Caco-2 (cell line): ENCODE data around the gene HS6ST2. TPM values are rescaled to one million over a fixed set of nuclear protein-coding genes. Genes with fewer than 3 reads are reported as not detected.

Experiments used
- BruUV-seq: library from RNA; stranded (reverse); fragments of 400-500 nt; replicated peaks from 2 replicates; lab custom pipeline; 2021; lab: Mats Ljungman, UMichigan
- CTCF ChIA-PET: fragments of 300-600 bp; sonication (Branson Sonifier 250); formaldehyde crosslinking; loops from one replicate; lab custom pipeline; 2022; ENCODE audit warnings: antibody characterized with exemption; lab: Charles Lee
- POLR2A ChIA-PET: fragments of 300-600 bp; sonication (Branson Sonifier 250); formaldehyde crosslinking; loops from one replicate; lab custom pipeline; 2022; ENCODE audit warnings: antibody characterized with exemption; lab: Charles Lee
- DNase-seq, 2 experiments: peaks; one replicate each; pipeline versions ENCODE4 v3.0.0 to v3.0.0-alpha.2; 2020 to 2022
- H3K27me3 ChIP-seq: replicated peaks from 2 replicates; pipeline ENCODE4 v1.6.0; 2011; ENCODE audit warnings: low read length; ENCODE audit not compliant: control insufficient read depth, insufficient read depth
- H3K36me3 ChIP-seq: 2 replicates; pipeline ENCODE4 v1.5.1; 2011; ENCODE audit warnings: low read length; ENCODE audit not compliant: control insufficient read depth, insufficient read depth
- H3K4me1 ChIP-seq: fragments of 250-450 bp; sonication (Bioruptor Pico); 2 replicates; pipeline ENCODE4 v1.5.1; 2020; ENCODE audit warnings: mild to moderate bottlenecking
- H3K4me3 ChIP-seq: 2 replicates; pipeline ENCODE4 v1.5.1; 2011; ENCODE audit warnings: low read depth, mild to moderate bottlenecking, control low read depth, low read length
- H3K9me3 ChIP-seq: fragments of 250-450 bp; sonication (Bioruptor Pico); 2 replicates; pipeline ENCODE4 v1.5.1; 2020; ENCODE audit warnings: mild to moderate bottlenecking, moderate library complexity
- H3K27ac Mint-ChIP-seq: one replicate; pipeline ENCODE4 v1.8.0; 2022; ENCODE audit warnings: mixed read lengths; ENCODE audit not compliant: unreplicated experiment
- H3K27me3 Mint-ChIP-seq: one replicate; pipeline ENCODE4 v1.8.0; 2022; ENCODE audit warnings: mixed read lengths; ENCODE audit not compliant: insufficient read depth, unreplicated experiment
- H3K36me3 Mint-ChIP-seq: one replicate; pipeline ENCODE4 v1.8.0; 2022; ENCODE audit warnings: mild to moderate bottlenecking, mixed read lengths; ENCODE audit not compliant: insufficient read depth, unreplicated experiment
- H3K4me1 Mint-ChIP-seq: one replicate; pipeline ENCODE4 v1.8.0; 2022; ENCODE audit warnings: low read depth, mixed read lengths; ENCODE audit not compliant: unreplicated experiment
- H3K4me3 Mint-ChIP-seq: one replicate; pipeline ENCODE4 v1.8.0; 2022; ENCODE audit warnings: mild to moderate bottlenecking, moderate library complexity, mixed read lengths; ENCODE audit not compliant: unreplicated experiment
- H3K9me3 Mint-ChIP-seq: one replicate; pipeline ENCODE4 v1.8.0; 2022; ENCODE audit warnings: mixed read lengths; ENCODE audit not compliant: unreplicated experiment
- CTCF ChIP-seq, 2 experiments: fragments of 200-600 bp in 1 of 2; IDR thresholded peaks; 1 replicate in 1 of 2; 2 replicates in 1 of 2; pipeline versions ENCODE4 v1.5.1 to v1.8.0; 2011 to 2022; ENCODE audit warnings: antibody characterized with exemption in 1 of 2, control low read depth in 1 of 2, inconsistent platforms in 1 of 2, low read depth in 1 of 2, low read length in 1 of 2, mild to moderate bottlenecking in 1 of 2, moderate library complexity in 1 of 2; ENCODE audit not compliant: insufficient read depth in 1 of 2, severe bottlenecking in 1 of 2, unreplicated experiment in 1 of 2
- intact Hi-C: fragments of 100-400 bp; cut with micrococcal nuclease; formaldehyde crosslinking; loops from one replicate; pipeline ENCODE4 v1.10.0; 2022; ENCODE audit not compliant: unreplicated experiment
- total RNA-seq: library from RNA; stranded (reverse); gene quantifications from 2 replicates; pipeline ENCODE4 v1.2.3, GENCODE V29; 2022

HS6ST2 gene
- total RNA-seq, 1 experiment from 2014 or later, result 34.9 TPM

GRCh38 chrX:132623942-132624341 lies 334.5 kb downstream of the HS6ST2 start:
- no peaks in the 10 kb centered on the region for H3K36me3 Mint-ChIP-seq
- H3K4me3 ChIP-seq, result no peak overlapping the region
- H3K4me1 ChIP-seq, result no peaks in the 10 kb centered on the region
- no TSS peak for BruUV-seq
- no peak overlapping the region for H3K27ac Mint-ChIP-seq
- H3K36me3 ChIP-seq, result no peaks in the 10 kb centered on the region
- intact Hi-C loops, result no loop called here
- TF ChIP-seq CTCF (IDR thresholded peaks at IDR 0.05; ENCODE audit: insufficient read depth in 1 of 2, low read depth in 1 of 2, low read length in 1 of 2, severe bottlenecking in 1 of 2, unreplicated experiment in 1 of 2), result no peak
- ChIA-PET CTCF (no interaction called here), POLR2A (no interaction called here)
- H3K27me3 Mint-ChIP-seq, result no peaks in the 10 kb centered on the region
- H3K4me3 Mint-ChIP-seq, result no peak overlapping the region
- H3K4me1 Mint-ChIP-seq, result no peaks in the 10 kb centered on the region
- no peaks in the 10 kb centered on the region for H3K9me3 ChIP-seq
- H3K27me3 ChIP-seq, result no peaks in the 10 kb centered on the region
- H3K9me3 Mint-ChIP-seq, result no peaks in the 10 kb centered on the region
- no peak for DNase-seq

- H3K4me1 Mint-ChIP-seq, result no peaks in the 10 kb centered on the region
- intact Hi-C loops, result no loop called here
- Histone ChIP-seq H3K9me3 (no peaks in the 10 kb centered on the region), H3K36me3 (no peaks in the 10 kb centered on the region), H3K27me3 (no peaks in the 10 kb centered on the region), H3K4me1 (no peaks in the 10 kb centered on the region), H3K4me3 (no peak overlapping the region)
- H3K27ac Mint-ChIP-seq, result no peak overlapping the region
- no peak for DNase-seq
- CTCF ChIA-PET, result no interaction called here
- POLR2A ChIA-PET, result no interaction called here
- no TSS peak for BruUV-seq
- no peaks in the 10 kb centered on the region for H3K9me3 Mint-ChIP-seq
- no peak for TF ChIP-seq CTCF (IDR thresholded peaks at IDR 0.05; ENCODE audit: insufficient read depth in 1 of 2, low read depth in 1 of 2, low read length in 1 of 2, severe bottlenecking in 1 of 2, unreplicated experiment in 1 of 2)
- no peaks in the 10 kb centered on the region for H3K27me3 Mint-ChIP-seq
- H3K4me3 Mint-ChIP-seq, result no peak overlapping the region
- no peaks in the 10 kb centered on the region for H3K36me3 Mint-ChIP-seq
Measured at GRCh38 chrX:132623300-132623699, 335.1 kb downstream of the HS6ST2 start.

- BruUV-seq, result no TSS peak
- Mint-ChIP-seq H3K4me3 (no peak overlapping the region), H3K9me3 (no peaks in the 10 kb centered on the region), H3K27ac (no peak overlapping the region), H3K36me3 (no peaks in the 10 kb centered on the region), H3K27me3 (no peaks in the 10 kb centered on the region), H3K4me1 (no peaks in the 10 kb centered on the region)
- Histone ChIP-seq H3K4me3 (no peak overlapping the region), H3K4me1 (no peaks in the 10 kb centered on the region), H3K27me3 (no peaks in the 10 kb centered on the region), H3K36me3 (no peaks in the 10 kb centered on the region), H3K9me3 (no peaks in the 10 kb centered on the region)
- TF ChIP-seq CTCF (IDR thresholded peaks at IDR 0.05; ENCODE audit: insufficient read depth in 1 of 2, low read depth in 1 of 2, low read length in 1 of 2, severe bottlenecking in 1 of 2, unreplicated experiment in 1 of 2), result no peak
- intact Hi-C loops, result no loop called here
- POLR2A ChIA-PET, result interaction anchor here (0.6 kb wide), 1 partner anchor 835 kb away, joined by 4 read pairs; no protein-coding TSS in a partner anchor
- no peak for DNase-seq
- CTCF ChIA-PET, result no interaction called here
Measured at GRCh38 chrX:132622130-132622529, 336.3 kb downstream of the HS6ST2 start.
